Effector CD4-positive, alpha-beta T cell (primary cell): ENCODE results near the gene ZNF775.

ENCODE experiments used
- DNase-seq: peaks from one replicate; pipeline ENCODE4 v3.0.0-alpha.2; 2020

The ZNF775 gene

DNA sequence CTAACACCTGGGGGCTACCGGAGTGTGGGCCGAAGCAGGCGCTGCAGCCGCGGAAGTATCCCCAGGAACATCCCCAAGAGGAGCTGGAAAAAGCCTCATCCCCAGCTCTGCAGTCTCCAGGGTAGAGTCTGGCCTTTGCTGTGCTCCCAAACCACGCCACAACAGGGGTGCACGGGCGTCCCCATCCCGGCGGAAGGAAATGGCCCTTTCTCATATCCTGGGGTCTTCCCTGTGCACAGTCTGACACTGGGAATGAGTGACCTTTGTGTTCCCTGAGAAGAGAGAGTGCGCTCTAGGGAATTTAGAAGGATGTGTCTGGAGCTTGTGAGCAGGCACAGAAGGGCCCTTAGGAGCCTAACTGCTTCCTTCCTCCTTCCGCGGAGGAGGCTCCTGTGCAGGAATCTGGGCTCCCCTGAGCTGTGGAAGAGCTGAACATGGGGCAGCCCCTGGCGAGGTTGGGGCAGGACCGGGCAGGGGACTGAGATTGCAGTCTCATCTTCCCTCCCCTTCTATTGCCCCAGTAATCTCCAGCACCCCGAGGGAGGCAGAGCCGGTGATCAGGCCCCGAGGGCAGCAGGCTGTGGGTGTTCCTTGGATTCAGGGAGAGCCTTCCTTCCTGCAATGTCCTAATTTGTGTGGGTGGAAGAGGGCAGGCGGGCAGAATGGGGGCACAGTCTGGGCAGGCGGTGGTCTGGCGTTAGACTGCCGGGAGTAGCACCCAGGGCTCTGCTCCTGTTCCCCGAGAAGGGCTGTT lies 9.2 kb upstream of the ZNF775 start:
- no peak for DNase-seq

GRCh38 chr7:150370612-150371071 lies 8.5 kb upstream of the ZNF775 start:
- DNase-seq = no peak

- DNase-seq = no peak
Observed at GRCh38 chr7:150371131-150371995, 7.8 kb upstream of the ZNF775 start.

DNA sequence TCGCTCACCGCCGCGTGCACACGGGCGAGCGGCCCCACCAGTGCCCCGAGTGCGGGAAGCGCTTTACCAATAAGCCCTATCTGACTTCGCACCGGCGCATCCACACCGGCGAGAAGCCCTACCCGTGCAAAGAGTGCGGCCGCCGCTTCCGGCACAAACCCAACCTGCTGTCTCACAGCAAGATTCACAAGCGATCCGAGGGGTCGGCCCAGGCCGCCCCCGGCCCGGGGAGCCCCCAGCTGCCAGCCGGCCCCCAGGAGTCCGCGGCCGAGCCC lies 7.2 kb upstream of the ZNF775 start:
- DNase-seq = no peak

DNA sequence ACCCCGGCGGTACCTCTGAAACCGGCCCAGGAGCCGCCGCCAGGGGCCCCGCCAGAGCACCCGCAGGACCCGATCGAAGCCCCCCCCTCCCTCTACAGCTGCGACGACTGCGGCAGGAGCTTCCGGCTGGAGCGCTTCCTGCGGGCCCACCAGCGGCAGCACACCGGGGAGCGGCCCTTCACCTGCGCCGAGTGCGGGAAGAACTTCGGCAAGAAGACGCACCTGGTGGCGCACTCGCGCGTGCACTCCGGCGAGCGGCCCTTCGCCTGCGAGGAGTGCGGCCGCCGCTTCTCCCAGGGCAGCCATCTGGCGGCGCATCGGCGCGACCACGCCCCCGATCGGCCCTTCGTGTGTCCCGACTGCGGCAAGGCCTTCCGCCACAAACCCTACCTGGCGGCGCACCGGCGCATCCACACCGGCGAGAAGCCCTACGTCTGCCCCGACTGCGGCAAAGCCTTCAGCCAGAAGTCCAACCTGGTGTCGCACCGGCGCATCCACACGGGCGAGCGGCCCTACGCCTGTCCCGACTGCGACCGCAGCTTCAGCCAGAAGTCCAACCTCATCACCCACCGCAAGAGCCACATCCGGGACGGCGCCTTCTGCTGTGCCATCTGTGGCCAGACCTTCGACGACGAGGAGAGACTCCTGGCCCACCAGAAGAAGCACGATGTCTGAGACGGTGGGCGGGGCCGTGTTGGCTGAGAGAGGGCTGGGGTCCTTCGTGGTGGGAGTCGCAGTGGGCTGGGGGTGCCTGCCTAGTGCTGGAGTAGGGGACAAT lies 6.7 kb upstream of the ZNF775 start:
- DNase-seq = no peak

DNA sequence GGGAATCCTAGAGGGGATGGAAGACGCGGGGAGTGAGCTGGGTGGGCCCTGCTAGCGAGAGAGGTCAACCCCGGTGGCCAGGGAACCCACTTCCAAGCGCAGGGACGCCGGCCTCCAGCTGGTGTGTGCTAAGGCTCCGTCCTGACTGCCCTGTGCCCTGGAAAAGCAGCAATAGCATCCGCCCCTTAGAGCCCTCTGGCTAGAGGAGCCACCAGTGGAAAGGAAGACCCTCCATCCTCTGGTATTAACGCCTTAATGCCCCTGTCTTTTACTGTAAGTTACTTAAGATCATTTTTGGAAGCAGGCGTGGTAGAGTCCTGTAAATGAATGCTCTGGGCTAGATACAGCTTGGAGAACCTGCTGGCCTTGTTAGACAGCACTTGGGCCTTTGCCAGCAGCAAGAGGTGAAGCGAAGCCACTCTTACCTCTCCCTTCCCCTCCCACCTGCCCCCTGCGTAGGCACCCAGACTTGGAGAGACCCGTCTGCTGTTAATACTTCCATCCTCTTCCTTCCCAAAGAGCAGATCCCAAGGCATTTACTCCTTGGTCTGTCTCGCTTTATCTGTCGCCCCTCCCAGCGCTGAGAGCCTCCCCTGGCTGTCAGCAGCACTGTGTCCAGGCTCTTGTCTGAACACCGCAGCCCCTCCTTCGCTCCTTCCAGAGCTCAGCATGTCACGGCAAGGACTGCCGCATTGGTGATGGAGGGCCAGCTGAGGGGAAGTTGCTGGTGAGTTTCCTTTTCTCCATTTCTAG lies 5.9 kb upstream of the ZNF775 start:
- no peak for DNase-seq

DNA sequence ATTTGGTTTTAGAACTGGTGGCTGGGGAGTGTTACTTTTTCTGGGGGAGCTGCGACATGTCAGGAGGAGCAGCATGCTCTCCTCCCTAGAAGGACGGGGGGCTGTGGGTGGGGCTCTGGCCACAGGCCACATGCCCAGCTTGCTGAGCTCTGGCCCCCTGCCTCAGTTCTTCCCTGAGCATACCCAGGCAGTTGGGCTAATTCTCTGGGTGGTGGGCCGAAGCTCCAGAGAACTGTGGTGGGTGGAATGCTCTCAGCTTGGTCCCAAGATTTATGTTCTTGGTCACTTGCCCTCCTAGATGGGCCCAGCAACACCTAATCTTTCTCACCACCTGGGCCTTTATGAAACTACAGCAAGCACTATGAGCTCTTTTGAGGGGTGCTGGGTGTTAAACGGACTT lies 5.1 kb upstream of the ZNF775 start:
- DNase-seq = no peak

DNA sequence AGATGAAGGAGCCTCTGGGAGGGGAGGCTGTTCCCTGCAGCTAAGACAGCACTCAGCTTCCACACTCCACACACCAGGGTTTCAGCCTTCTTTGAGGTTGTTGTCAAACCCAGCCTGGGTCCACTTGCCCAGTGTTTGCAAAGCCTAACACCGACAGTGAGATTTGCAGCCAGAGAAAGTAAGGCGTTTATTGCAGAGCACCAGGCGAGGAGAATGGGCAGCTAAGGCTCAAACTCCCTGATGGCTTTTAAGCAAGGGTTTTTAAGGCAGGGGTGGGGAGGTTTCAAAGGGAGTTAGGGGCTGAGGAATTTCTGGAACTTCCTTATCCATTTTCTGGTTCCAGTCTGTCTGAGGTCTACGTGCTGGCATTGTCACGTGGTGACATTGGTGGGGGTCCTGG lies 4.7 kb upstream of the ZNF775 start:
- no peak for DNase-seq

- no peak for DNase-seq
Observed at GRCh38 chr7:150375662-150376521, 3.2 kb upstream of the ZNF775 start.

GRCh38 chr7:150376560-150376959 lies 2.6 kb upstream of the ZNF775 start:
- no peak for DNase-seq

- DNase-seq = no peak
Observed at GRCh38 chr7:150377196-150377595, 1.9 kb upstream of the ZNF775 start.

GRCh38 chr7:150377635-150378034 lies 1.5 kb upstream of the ZNF775 start:
- no peak for DNase-seq

GRCh38 chr7:150378115-150378852 lies 846 bp upstream of the ZNF775 start:
- peak; percentile 34 for DNase-seq

DNA sequence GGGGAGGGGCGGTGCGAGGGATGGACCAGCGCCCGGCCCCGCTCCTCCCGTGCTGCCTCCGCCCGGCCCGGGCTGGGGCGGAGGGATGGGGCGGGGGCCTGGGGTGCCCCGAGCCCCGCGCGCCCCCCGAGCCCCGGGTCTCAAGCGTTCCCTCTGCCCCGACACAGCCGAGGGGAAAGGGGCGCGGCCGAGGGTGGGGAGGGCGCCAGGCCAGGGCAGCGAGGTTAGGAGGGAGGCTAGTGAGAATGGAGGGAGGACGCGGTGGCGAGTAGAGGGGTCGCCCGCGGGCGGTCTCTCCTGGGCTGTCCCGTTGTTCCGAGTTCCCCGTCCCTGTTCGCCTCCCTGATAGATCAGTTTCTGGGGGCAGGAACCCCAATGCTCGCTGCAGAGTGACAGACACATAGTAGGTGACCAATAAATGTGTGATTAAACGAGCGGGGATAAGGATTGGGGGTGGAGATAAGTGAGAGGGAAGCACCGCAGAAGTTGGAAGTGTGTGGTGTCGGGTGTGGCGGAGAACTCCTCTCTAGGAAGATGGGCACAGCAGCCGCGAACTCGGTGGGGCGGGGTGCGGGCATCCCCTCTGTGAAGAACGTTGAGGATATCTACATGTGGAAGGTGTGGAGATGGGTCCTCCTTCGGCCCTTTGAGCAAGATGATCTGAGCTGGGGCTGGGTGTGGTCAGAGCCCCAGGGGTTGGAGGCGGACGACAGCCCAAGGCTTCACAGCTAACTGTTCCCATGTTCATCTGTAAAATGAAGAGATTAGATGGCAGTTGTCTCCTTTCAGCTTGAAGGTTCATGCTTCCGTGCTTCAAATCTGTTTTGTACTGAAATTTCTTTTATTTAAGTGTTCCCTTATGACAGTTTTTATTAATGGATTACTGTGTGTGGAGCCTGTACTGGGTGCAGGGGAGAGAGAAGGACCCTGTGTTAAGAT lies 580 bp downstream of the ZNF775 start:
- DNase-seq = no peak

- no peak for DNase-seq
Observed at GRCh38 chr7:150380463-150380862, 1.3 kb downstream of the ZNF775 start.

DNA sequence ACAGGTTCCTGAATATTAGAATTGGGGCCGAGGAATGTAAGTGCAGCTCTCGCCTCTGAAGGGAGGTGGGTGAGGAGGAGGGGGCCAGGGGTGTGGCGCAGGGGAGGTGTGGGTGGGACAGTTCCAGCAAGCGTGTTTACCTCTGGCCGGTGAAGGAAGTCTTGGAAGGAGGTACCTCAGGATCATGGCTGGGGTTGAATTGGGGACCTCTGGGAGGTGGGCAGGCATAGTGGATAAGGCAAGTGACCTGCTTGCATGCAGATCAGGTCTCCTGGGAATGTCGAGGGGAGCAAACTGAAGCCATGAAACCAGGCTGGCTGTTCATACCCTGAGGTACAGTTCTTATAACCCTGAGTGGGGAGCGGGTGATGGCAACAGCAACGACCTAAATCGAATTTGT lies 2.0 kb downstream of the ZNF775 start:
- DNase-seq = no peak

DNA sequence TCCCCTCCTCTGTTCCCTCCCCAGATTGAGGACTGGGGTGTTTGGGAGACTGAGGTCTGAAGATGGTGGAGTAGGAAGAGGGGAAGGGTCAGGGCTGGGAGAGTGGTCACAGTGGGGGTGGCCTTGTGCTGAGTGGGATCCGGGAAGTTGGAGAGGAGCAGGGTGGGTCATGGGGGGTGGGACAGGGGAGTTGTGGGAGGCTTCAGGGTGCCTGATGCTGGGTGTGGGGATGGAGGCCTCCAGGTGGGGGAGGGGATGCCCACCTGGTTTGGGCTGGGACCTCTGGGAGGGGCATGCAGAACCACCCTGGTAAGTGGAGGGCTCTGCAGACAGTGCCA lies 2.6 kb downstream of the ZNF775 start:
- no peak for DNase-seq

DNA sequence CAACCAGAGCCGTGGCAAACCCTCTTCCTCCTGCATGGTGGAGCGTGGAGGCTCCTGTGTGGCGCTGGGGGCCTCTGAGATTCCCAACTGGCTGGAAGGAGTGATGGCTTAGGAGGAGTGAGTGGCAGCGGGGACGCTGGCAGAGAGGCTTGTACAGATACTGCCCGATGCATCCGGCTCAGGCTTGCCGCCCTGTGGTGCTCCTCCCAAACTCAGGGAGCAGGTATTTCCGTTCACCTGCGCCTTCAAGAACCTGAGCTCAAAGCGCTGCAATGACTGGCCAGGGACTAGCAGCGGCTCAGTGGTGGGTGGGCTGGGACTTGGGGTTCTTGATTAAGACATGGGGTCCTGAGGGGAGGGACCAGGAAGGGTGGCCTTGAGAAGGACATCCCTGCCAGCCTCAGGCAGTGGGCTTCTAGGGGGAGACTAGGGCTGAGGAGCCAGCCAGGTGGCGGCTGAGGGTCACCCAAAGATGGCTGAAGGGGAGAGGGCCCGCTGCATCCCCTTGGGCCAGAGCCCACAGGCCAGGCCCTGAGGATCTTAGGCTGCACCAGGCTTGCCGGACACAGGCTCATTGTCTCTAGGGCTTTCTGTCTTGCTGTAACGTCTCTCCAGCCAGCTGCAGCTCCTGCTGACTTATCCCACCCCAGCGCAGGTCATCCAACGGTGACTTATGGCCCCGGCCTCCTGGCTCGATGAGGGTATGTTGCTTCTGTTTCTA lies 3.2 kb downstream of the ZNF775 start:
- no peak for DNase-seq

DNA sequence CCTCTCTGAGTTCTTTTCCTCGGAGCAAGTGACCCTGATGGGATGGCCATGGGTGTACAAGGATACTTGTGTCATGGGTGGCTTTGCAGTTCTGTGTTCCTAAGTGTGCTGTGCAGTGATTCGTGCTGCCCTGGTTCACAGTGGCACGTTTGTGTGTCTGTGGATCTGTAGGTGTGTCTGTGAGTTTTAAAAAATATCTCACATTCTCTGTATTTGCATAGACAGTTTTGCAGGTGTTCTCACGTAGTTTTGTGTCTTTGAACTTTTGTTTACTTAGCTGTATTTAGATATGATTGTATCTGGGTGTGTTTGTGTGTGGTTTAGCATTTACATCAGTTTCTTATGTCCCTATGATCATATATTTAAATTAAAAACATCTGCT lies 3.7 kb downstream of the ZNF775 start:
- DNase-seq = no peak
